H1 (cell line): ENCODE measurements around the gene RAB39B. TPM values are rescaled to one million over a fixed set of nuclear protein-coding genes. Genes with fewer than 3 reads are reported as not detected.

ENCODE experiments used
- CHD2 ChIP-seq: IDR thresholded peaks from 2 replicates; pipeline ENCODE4 v1.6.1; 2012; ENCODE audit warnings: low read length, improper control_type of control experiment
- EP300 ChIP-seq, 2 experiments: IDR thresholded peaks; 1 replicate in 1 of 2; 2 replicates in 1 of 2; pipeline ENCODE4 v1.6.1; 2011 to 2012; ENCODE audit warnings: low read depth in 2 of 2, low read length in 2 of 2, mild to moderate bottlenecking in 2 of 2, borderline replicate concordance in 1 of 2, inconsistent platforms in 1 of 2, moderate library complexity in 1 of 2
- polyA plus RNA-seq, 7 experiments: library from polyadenylated mRNA; depleted of rRNA in 3 of 7; stranded (reverse) in 5 of 7; unstranded in 2 of 7; fragments of >200 nt in 5 of 7; fragments of 200-250 nt in 2 of 7; gene quantifications; 1 replicate in 5 of 7; 2 replicates in 1 of 7; 4 replicates in 1 of 7; pipeline versions ENCODE4 v1.2.1 to v1.2.3, GENCODE V29; 2011 to 2013; ENCODE audit warnings: missing spikeins in 2 of 7, mixed read lengths in 2 of 7
- total RNA-seq: library from RNA; stranded (reverse); fragmentation: NEBNext Ultra II Directional; extraction: Animal tissue kit (Norgen Biotek cat#: 25700); gene quantifications from 2 replicates; pipeline ENCODE4 v1.2.1, GENCODE V29; 2021

RAB39B gene
- total and polyA plus RNA-seq, 2 of the 8 experiments (the other 6 are each of a cell fraction or from before 2014, with no cell fraction given), result 3.1 to 9.3 TPM

DNA sequence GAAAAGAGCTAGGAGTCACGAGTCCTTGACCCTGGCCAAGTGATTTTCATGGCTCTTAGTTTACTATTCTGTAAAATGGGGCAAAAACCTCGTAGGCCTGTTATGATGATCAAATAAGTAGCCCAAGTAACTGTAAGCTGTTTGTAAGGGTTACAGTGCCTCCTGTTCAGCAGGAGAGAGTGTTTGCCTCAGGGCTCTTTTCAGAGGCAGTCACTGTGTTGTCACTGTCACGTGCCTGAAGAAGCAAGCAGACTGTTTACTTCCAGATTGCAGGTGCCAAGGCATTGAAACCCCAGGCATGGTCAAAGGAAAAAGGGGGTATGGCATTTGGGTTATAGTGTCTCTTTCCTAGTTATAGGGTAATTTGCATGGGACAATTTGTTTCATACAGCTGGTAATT lies 4.5 kb downstream of the RAB39B start (continued):
- TF ChIP-seq EP300 (IDR thresholded peaks at IDR 0.05; ENCODE audit: borderline replicate concordance in 1 of 2, low read depth in 2 of 2, low read length in 2 of 2) (no peak), CHD2 (no peak)
